Sigmoid colon (tissue), 7 donors: ENCODE results near the gene HPS4. TPM values are rescaled to one million over a fixed set of nuclear protein-coding genes. Genes with fewer than 3 reads are reported as not detected.
"Not testable (repeated sequence)": the region's sequence is repeated elsewhere in the genome, so short reads cannot be mapped to it uniquely, and the experiment has no call there.

Experiments
- DNase-seq: peaks from one replicate; pipeline ENCODE4 v3.0.0-alpha.2; 2019
- H3K27ac ChIP-seq, 4 donors: fragments of 200-600 bp; sonication (generic); one replicate each; pipeline ENCODE4 v1.5.1; 2016 to 2019; ENCODE audit warnings: mild to moderate bottlenecking in 1 of 4
- H3K27me3 ChIP-seq, 3 donors: fragments of 200-600 bp; sonication (generic); one replicate each; pipeline ENCODE4 v1.5.1; 2019; ENCODE audit warnings: mild to moderate bottlenecking in 1 of 3
- H3K36me3 ChIP-seq, 4 donors: fragments of 200-600 bp; sonication (generic); one replicate each; pipeline ENCODE4 v1.5.1; 2016 to 2019
- H3K4me1 ChIP-seq, 4 donors: fragments of 200-600 bp; sonication (generic); one replicate each; pipeline ENCODE4 v1.5.1; 2017 to 2019
- H3K4me3 ChIP-seq, 4 donors: fragments of 200-600 bp; sonication (generic); one replicate each; pipeline ENCODE4 v1.5.1; 2017 to 2019; ENCODE audit warnings: mild to moderate bottlenecking in 2 of 4, moderate library complexity in 1 of 4
- H3K9me3 ChIP-seq, 4 donors: fragments of 200-600 bp in 3 of 4; sonication (generic) in 3 of 4; one replicate each; pipeline versions ENCODE4 v1.5.1 to v1.6.1; 2013 to 2019
- EP300 ChIP-seq, 4 donors: sonication (generic); formaldehyde crosslinking; IDR thresholded peaks; one replicate each; pipeline ENCODE4 v1.6.1; 2017; ENCODE audit warnings: antibody characterized with exemption in 4 of 4
- POLR2A ChIP-seq, 2 donors: fragments of 450-650 bp; IDR thresholded peaks; one replicate each; pipeline ENCODE4 v1.6.1; 2016; ENCODE audit warnings: antibody characterized with exemption in 2 of 2, mild to moderate bottlenecking in 2 of 2, moderate library complexity in 2 of 2
- POLR2AphosphoS5 ChIP-seq, 4 donors: sonication (generic); formaldehyde crosslinking; IDR thresholded peaks; one replicate each; pipeline ENCODE4 v1.6.1; 2017; ENCODE audit warnings: antibody characterized with exemption in 4 of 4
- WGBS, 2 donors: extraction: QIAGEN DNeasy Blood & Tissue Kit; methylation state at CpG; one replicate each; pipeline ENCODE4 v1.1.7; 2013; 5-methylcytosine and 5-hydroxymethylcytosine counted together
- intact Hi-C: fragments of 100-400 bp; cut with DNase I; formaldehyde crosslinking; loops from one replicate; pipeline ENCODE4 v1.15.1; 2023
- polyA plus RNA-seq, 3 donors: library from polyadenylated mRNA; stranded (reverse); fragments of 200-250 nt; gene quantifications; one replicate each; pipeline ENCODE4 v1.2.3, GENCODE V29; 2013
- total RNA-seq, 4 donors: library from RNA; depleted of rRNA; stranded (reverse); fragments of >200 nt; gene quantifications; one replicate each; pipeline ENCODE4 v1.1.0, GENCODE V29; 2016
- TF ChIP-seq, protein P1 (sequence below), 4 experiments: fragments of 450-650 bp in 3 of 4; fragments of 200-600 bp in 1 of 4; IDR thresholded peaks; one replicate each; pipeline ENCODE4 v1.5.1; 2016 to 2019; ENCODE audit warnings: antibody characterized with exemption in 4 of 4, mild to moderate bottlenecking in 3 of 4, moderate library complexity in 2 of 4
- donor health status: healthy with polysubstance abuse.
- donor health status: Bipolar disorder and iron deficiency.
- donor health status: healthy.

HPS4 gene
- total RNA-seq: 10 to 100 TPM; 16.0 to 48.7 (median 20.5) TPM
- polyA plus RNA-seq: 10 to 100 TPM in 1 of 3 donors, 1 to 10 TPM in 2; 4.8 to 19.0 (median 9.0) TPM

DNA sequence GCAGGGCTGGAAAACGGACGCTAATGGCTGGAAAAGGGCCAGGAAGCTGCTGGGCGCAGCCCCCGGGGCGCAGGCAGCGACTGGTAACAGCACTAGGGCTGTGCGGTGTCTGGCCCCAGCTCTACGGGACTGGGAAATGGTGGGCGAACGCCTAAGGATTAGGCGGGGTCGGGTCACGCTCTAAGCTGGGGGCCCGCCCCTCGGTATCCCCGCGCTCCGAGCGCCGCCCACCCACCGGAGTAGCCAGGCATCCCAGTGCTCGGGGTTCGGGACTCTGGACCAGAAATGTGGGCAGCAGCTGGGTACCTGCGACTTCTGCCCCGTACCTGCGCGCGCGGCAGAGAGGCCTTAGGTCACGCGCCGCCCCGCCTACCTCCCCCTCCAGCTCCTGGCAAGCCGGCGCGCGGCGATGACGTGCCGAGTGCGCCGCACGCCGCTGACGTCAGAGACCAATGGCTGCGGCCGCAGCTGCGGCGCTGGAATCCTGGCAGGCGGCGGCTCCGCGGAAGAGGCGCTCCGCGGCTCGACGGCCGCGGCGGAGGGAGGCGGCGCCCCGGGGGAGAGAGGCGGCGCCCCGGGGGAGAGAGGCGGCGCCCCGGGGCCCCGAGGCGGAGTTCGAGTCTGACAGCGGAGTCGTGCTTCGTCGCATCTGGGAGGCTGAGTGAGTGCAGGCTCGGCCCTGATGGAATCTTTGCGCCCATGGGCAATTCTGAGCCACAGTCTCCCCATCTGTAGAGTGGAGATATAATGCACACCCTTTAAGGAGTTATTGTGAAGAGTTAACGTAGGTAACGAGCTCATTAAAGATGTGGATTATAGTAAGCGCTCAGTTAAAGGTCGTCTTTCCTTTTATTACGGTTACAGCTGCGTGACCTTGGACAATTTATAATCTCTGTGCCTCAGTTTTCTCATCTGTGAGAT is at the start of gene HPS4, which contains the start of gene SRRD:
TSS of gene HPS4 (minus strand) at position 345 of the 921 bp plus-strand sequence. CDS start 2,021 bp downstream, outside the sequence.
TSS of gene SRRD (plus strand) at position 439 of the 921 bp plus-strand sequence. CDS start at position 453, 14 bp downstream.
- Histone ChIP-seq H3K27me3 (no peaks in the 10 kb centered on the region), H3K4me1 (peaks cover 0 to 62% (median 57%) of the 10 kb centered on the region in 4 donors), H3K36me3 (peaks cover 8 to 25% (median 10%) of the 10 kb centered on the region in 4 donors), H3K4me3 (peak within 1 kb of the TSS; percentile 71 to 99 (median 84)), H3K9me3 (no peaks in the 10 kb centered on the region), H3K27ac (peak within 1 kb of the TSS; percentile 88 to 96 (median 92))
- peak; percentile 94 for DNase-seq
- intact Hi-C loops: no loop called here
- TF ChIP-seq, protein P1, sequence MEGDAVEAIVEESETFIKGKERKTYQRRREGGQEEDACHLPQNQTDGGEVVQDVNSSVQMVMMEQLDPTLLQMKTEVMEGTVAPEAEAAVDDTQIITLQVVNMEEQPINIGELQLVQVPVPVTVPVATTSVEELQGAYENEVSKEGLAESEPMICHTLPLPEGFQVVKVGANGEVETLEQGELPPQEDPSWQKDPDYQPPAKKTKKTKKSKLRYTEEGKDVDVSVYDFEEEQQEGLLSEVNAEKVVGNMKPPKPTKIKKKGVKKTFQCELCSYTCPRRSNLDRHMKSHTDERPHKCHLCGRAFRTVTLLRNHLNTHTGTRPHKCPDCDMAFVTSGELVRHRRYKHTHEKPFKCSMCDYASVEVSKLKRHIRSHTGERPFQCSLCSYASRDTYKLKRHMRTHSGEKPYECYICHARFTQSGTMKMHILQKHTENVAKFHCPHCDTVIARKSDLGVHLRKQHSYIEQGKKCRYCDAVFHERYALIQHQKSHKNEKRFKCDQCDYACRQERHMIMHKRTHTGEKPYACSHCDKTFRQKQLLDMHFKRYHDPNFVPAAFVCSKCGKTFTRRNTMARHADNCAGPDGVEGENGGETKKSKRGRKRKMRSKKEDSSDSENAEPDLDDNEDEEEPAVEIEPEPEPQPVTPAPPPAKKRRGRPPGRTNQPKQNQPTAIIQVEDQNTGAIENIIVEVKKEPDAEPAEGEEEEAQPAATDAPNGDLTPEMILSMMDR (IDR thresholded peaks at IDR 0.05): no peak
- TF ChIP-seq POLR2AphosphoS5 (IDR thresholded peaks at IDR 0.05) (peak; percentile 90 to 97 (median 96)), EP300 (IDR thresholded peaks at IDR 0.05) (peak in 2 of 4 donors; percentile 4 to 67), POLR2A (IDR thresholded peaks at IDR 0.05) (peak; percentile 69 to 75)
- WGBS, 2 donors: 0 to 1% methylated on average over 85 of the region's 85 CpGs

DNA sequence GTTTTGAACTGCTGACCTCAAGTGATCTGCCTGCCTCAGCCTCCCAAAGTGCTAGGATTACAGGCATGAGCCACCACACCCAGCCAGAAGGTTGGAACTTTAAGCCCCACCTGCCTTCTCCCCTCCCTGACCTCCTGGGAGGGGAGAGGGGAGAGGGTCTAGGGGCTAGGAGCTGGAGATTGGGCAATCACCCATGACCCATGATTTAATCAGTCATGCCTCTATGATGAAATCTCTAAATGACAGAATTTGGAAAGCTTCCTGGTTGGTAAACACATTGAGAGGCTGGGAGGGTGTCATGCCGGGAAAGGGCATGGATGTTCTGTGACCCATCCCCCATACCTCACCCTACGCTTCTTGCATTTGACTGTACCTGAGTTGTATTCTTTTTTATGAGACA is 45.8 kb upstream of the HPS4 start:
- no peak for DNase-seq
- 55 to 82% methylated on average over 2 of the region's 2 CpGs for WGBS, 2 donors
- Histone ChIP-seq H3K9me3 (no peaks in the 10 kb centered on the region), H3K27me3 (no peaks in the 10 kb centered on the region), H3K36me3 (peaks cover 0 to 5% (median 0%) of the 10 kb centered on the region in 4 donors), H3K27ac (no peak overlapping the region), H3K4me1 (no peaks in the 10 kb centered on the region), H3K4me3 (no peak overlapping the region)
- intact Hi-C loops: no loop called here
- TF ChIP-seq POLR2AphosphoS5 (IDR thresholded peaks at IDR 0.05) (no peak), EP300 (IDR thresholded peaks at IDR 0.05) (no peak), POLR2A (IDR thresholded peaks at IDR 0.05) (no peak)
- TF ChIP-seq, protein P1 (IDR thresholded peaks at IDR 0.05): no peak

DNA sequence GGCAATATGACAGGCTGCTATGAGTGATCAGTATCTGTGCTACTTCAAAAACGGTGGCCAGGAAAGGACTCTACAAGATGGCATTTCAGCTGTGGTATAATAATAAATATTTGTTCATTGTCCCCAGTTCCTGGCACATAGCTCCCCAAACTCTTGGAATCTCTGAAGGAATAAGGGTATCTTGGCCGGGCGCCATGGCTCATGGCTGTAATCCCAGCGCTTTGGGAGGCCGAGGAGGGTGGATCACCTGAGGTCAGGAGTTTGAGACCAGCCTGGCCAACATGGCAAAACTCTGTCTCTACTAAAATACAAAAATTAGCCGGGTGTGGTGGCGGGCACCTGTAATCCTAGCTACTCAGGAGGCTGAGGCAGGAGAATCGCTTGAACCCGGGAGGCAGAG is 44.9 kb upstream of the HPS4 start:
- DNase-seq, intact Hi-C loops, H3K4me1 ChIP-seq, H3K27ac ChIP-seq, H3K27me3 ChIP-seq, H3K9me3 ChIP-seq, H3K36me3 ChIP-seq, H3K4me3 ChIP-seq: not testable (repeated sequence)
- WGBS, 2 donors: 89 to 97% methylated on average over 9 of the region's 9 CpGs

DNA sequence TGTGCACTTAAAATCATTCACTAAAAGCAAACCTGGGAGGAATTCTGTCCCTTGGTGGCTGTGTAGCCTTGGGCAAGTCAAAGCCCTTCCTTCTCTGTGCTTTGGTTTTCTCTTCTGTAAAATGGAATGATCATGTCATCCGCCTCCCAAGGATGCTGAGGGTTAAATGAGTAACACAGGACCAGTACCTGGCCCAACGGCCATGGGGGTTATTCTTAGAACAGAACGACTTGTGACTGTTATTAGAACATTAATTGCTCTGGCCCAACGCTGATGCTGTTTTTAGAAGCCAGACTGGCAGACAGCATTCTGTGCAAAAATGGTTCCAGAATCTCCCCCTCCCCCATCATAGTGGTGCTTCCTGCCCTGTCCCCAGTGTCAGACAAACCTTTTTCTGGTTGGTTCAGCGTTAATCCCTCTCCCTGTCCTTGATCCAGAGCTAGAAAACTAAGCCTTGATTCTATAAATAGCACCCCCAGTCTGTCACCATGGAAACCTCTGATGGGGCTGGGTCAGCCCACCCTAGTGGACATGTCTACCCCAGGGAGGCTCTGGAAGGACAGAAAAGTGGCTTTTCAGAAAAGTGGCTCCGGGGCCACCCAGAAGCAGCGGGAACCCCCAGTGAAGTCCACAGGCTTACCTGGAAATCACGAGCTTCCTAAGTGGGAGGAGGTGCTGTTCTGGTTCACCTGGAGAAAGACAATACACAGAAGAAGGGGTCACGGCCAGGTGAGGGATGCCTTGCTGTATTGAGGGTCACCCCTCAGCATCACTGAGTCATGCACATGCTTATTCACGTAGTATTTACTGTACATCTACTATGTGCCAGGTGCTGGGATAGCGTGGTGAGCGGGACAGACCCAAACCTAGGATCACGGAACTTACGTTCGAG is 44.2 kb upstream of the HPS4 start:
- no peaks in the 10 kb centered on the region for H3K4me1 ChIP-seq
- no peaks in the 10 kb centered on the region for H3K27me3 ChIP-seq
- H3K4me3 ChIP-seq: no peak overlapping the region
- no peaks in the 10 kb centered on the region for H3K9me3 ChIP-seq
- intact Hi-C loops: no loop called here
- H3K36me3 ChIP-seq: peaks cover 0 to 5% (median 0%) of the 10 kb centered on the region in 4 donors
- WGBS, 2 donors: 83 to 91% methylated on average over 15 of the region's 15 CpGs
- H3K27ac ChIP-seq: no peak overlapping the region
- no peak for DNase-seq
- TF ChIP-seq POLR2A (IDR thresholded peaks at IDR 0.05): no peak
- no peak for TF ChIP-seq EP300 (IDR thresholded peaks at IDR 0.05)
- TF ChIP-seq, protein P1 (IDR thresholded peaks at IDR 0.05): no peak
- TF ChIP-seq POLR2AphosphoS5 (IDR thresholded peaks at IDR 0.05): no peak
